Middle frontal gyrus (tissue), 1 donor: ENCODE measurements around the gene PARD6G.

Experiments used
- DNase-seq: peaks from one replicate; pipeline ENCODE4 v3.0.0-alpha.2; 2015; ENCODE audit warnings: low spot score; ENCODE audit errors: extremely low spot score

Gene PARD6G

GRCh38 chr18:80191264-80191663 is 56.0 kb downstream of the PARD6G start:
- no peak for DNase-seq

- no peak for DNase-seq
Measured at GRCh38 chr18:80190311-80190710, 57.0 kb downstream of the PARD6G start.

GRCh38 chr18:80189531-80189865 is 57.8 kb downstream of the PARD6G start:
- DNase-seq: no peak

- DNase-seq: no peak
Measured at GRCh38 chr18:80188643-80189530, 58.4 kb downstream of the PARD6G start.

- DNase-seq: no peak
Measured at GRCh38 chr18:80187956-80188642, 59.2 kb downstream of the PARD6G start.

- no peak for DNase-seq
Measured at GRCh38 chr18:80185545-80185944, 61.8 kb downstream of the PARD6G start.

GRCh38 chr18:80184243-80184772 is 63.0 kb downstream of the PARD6G start:
- no peak for DNase-seq

- DNase-seq: no peak
Measured at GRCh38 chr18:80183273-80184050, 63.9 kb downstream of the PARD6G start.

- no peak for DNase-seq
Measured at GRCh38 chr18:80182855-80183254, 64.5 kb downstream of the PARD6G start.

GRCh38 chr18:80181642-80182461 is 65.5 kb downstream of the PARD6G start:
- no peak for DNase-seq

- no peak for DNase-seq
Measured at GRCh38 chr18:80180778-80181564, 66.3 kb downstream of the PARD6G start.

- DNase-seq: no peak
Measured at GRCh38 chr18:80179857-80180558, 67.3 kb downstream of the PARD6G start.

- no peak for DNase-seq
Measured at GRCh38 chr18:80178935-80179818, 68.1 kb downstream of the PARD6G start.

- no peak for DNase-seq
Measured at GRCh38 chr18:80177128-80177527, 70.2 kb downstream of the PARD6G start.

GRCh38 chr18:80176334-80177073 is 70.8 kb downstream of the PARD6G start:
- no peak for DNase-seq

- no peak for DNase-seq
Measured at GRCh38 chr18:80175451-80176204, 71.7 kb downstream of the PARD6G start.

- no peak for DNase-seq
Measured at GRCh38 chr18:80173060-80173459, 74.3 kb downstream of the PARD6G start.
